Heart left ventricle (tissue), 16 donors: Measurements from ENCODE around the gene UPK1A. TPM values are rescaled to one million over a fixed set of nuclear protein-coding genes. Genes with fewer than 3 reads are reported as not detected.

ENCODE experiments used
- ATAC-seq, 4 donors: fragments of 200-7000 bp; cut with Tn5 transposase; one replicate each; pipeline ENCODE4 v1.9.1; 2020 to 2022; ENCODE audit warnings: moderate library complexity in 4 of 4, mild to moderate bottlenecking in 3 of 4, moderate number of reproducible peaks in 1 of 4
- DNase-seq, 5 donors: peaks; one replicate each; pipeline ENCODE4 v3.0.0-alpha.2; 2020
- H3K27ac ChIP-seq, 12 donors: fragments of 200-600 bp; sonication (generic) in 4 of 12; one replicate each; pipeline versions ENCODE4 v1.5.0 to v1.8.0; 2016 to 2022; ENCODE audit warnings: mild to moderate bottlenecking in 2 of 12
- H3K27me3 ChIP-seq, 9 donors: fragments of 200-600 bp; sonication (generic) in 2 of 9; one replicate each; pipeline versions ENCODE4 v1.5.1 to v1.8.0; 2016 to 2022; ENCODE audit warnings: mild to moderate bottlenecking in 3 of 9
- H3K36me3 ChIP-seq, 9 donors: fragments of 200-600 bp; sonication (generic) in 2 of 9; one replicate each; pipeline versions ENCODE4 v1.5.0 to v1.8.0; 2018 to 2022; ENCODE audit warnings: mild to moderate bottlenecking in 2 of 9
- H3K4me1 ChIP-seq, 12 donors: fragments of 200-600 bp; sonication (generic) in 4 of 12; one replicate each; pipeline versions ENCODE4 v1.5.0 to v1.8.0; 2016 to 2022; ENCODE audit warnings: mild to moderate bottlenecking in 3 of 12
- H3K4me3 ChIP-seq, 12 donors: fragments of 200-600 bp; sonication (generic) in 4 of 12; one replicate each; pipeline versions ENCODE4 v1.5.0 to v1.8.0; 2017 to 2022; ENCODE audit warnings: mild to moderate bottlenecking in 9 of 12, moderate library complexity in 4 of 12
- H3K9me3 ChIP-seq, 12 donors: fragments of 200-600 bp; sonication (generic) in 4 of 12; one replicate each; pipeline versions ENCODE4 v1.5.0 to v1.8.0; 2016 to 2022; ENCODE audit warnings: mild to moderate bottlenecking in 1 of 12
- POLR2A ChIP-seq, 2 donors: fragments of 450-650 bp; IDR thresholded peaks; one replicate each; pipeline ENCODE4 v1.6.1; 2017; ENCODE audit warnings: antibody characterized with exemption in 2 of 2, mild to moderate bottlenecking in 2 of 2, moderate library complexity in 2 of 2
- WGBS, 4 donors: extraction: QIAGEN DNeasy Blood & Tissue Kit in 2 of 4; methylation state at CpG; one replicate each; pipeline versions ENCODE4 v1.1.5 to v1.1.7; 2013 to 2018; 5-methylcytosine and 5-hydroxymethylcytosine counted together
- intact Hi-C, 10 donors: fragments of 100-400 bp; cut with DNase I; formaldehyde crosslinking; loops; one replicate each; pipeline versions ENCODE4 v1.11.1 to v1.14.2; 2022
- polyA plus RNA-seq, 2 donors: library from polyadenylated mRNA; stranded (reverse); fragments of 200-250 nt; gene quantifications; one replicate each; pipeline ENCODE4 v1.2.3, GENCODE V29; 2013
- total RNA-seq, 9 donors: library from RNA; depleted of rRNA in 2 of 9; stranded (reverse); fragments of >200 nt in 2 of 9; fragmentation: NEBNext Ultra II Directional in 3 of 9; extraction: Animal tissue kit (Norgen Biotek cat#: 25700) in 3 of 9; gene quantifications; one replicate each; pipeline versions ENCODE4 v1.1.0 to v1.2.4, GENCODE V29; 2016 to 2023
- TF ChIP-seq, protein P1 (sequence below), 12 donors: fragments of 200-600 bp; sonication (generic) in 4 of 12; IDR thresholded peaks; one replicate each; pipeline versions ENCODE4 v1.5.0 to v1.8.0; 2018 to 2022; ENCODE audit warnings: antibody characterized with exemption in 12 of 12, mild to moderate bottlenecking in 5 of 12
- donor health status: ischemic (EF 13 %, LVEDD 7.1; RV severe dilation, severe dysfunction).
- donor health status: healthy with polysubstance abuse.
- donor health status: DM: no; HTN: yes; CAD: no.
- donor health status: DM: no; HTN: no; CAD: no.
- donor health status: ischemic (EF 25% LVEDD 6.9; RV normal size, moderate dysfunction).
- donor health status: ischemic (EF 25% LVEDD 5.7; RV mildly dilated, moderate dysfunction).
- donor health status: healthy.
- donor health status: DM: yes; HTN: yes; CAD: no.
- donor health status: ischemic (EF 35%, LVEDD 5.7; RV mildly dilated, moderate dysfunction).
- donor health status: nonischemic (EF 11% LVEDD 7.7; RV severe dilation, severe dysfunction).
- donor health status: DM: yes; HTN: yes; CAD: no.
- donor health status: PGD.
- donor health status: ischemic (EF 29% LVEDD 5.4; RV normal size, mild dysfunction).
- donor health status: nonischemic (EF 23%, LVEDD 6.1; RV moderate dilation, normal function).

The UPK1A gene
- total and polyA plus RNA-seq, 11 donors: not detected

DNA sequence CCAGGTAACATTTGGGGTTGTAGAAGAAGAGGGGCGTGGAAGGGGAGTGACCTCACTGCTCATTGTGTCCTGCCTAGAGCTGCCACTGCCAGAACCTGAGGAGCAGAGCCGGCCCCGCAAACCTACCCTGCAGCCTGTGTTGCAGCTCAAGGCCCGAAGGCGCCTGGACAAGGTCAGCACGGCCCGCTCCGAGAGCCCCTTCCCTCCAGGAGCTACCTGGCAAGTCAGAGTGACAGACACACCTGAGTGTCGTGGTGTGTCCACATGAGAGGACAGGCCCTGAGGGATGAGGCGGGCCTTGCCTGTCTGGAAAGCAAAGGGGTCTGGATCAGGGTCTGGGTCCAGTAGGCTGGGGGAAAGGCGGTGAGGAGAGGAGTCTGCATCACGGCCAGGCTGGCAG, 58.2 kb downstream of the UPK1A start:
- DNase-seq (no peak), ATAC-seq (no peak)
- peaks cover 0 to 11% (median under 1%) of the 10 kb centered on the region in 12 donors for H3K4me1 ChIP-seq
- H3K27me3 ChIP-seq: no peaks in the 10 kb centered on the region
- H3K4me3 ChIP-seq: no peak overlapping the region
- 96 to 97% (median 96%) methylated on average over 12 of the region's 12 CpGs for WGBS, 4 donors
- no peak for TF ChIP-seq POLR2A (IDR thresholded peaks at IDR 0.05)
- TF ChIP-seq, protein P1, sequence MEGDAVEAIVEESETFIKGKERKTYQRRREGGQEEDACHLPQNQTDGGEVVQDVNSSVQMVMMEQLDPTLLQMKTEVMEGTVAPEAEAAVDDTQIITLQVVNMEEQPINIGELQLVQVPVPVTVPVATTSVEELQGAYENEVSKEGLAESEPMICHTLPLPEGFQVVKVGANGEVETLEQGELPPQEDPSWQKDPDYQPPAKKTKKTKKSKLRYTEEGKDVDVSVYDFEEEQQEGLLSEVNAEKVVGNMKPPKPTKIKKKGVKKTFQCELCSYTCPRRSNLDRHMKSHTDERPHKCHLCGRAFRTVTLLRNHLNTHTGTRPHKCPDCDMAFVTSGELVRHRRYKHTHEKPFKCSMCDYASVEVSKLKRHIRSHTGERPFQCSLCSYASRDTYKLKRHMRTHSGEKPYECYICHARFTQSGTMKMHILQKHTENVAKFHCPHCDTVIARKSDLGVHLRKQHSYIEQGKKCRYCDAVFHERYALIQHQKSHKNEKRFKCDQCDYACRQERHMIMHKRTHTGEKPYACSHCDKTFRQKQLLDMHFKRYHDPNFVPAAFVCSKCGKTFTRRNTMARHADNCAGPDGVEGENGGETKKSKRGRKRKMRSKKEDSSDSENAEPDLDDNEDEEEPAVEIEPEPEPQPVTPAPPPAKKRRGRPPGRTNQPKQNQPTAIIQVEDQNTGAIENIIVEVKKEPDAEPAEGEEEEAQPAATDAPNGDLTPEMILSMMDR (IDR thresholded peaks at IDR 0.05): no peak
- intact Hi-C loops: no loop called here
- H3K9me3 ChIP-seq: no peaks in the 10 kb centered on the region
- no peak overlapping the region for H3K27ac ChIP-seq
- peaks cover 13 to 98% (median 89%) of the 10 kb centered on the region in 9 donors for H3K36me3 ChIP-seq

DNA sequence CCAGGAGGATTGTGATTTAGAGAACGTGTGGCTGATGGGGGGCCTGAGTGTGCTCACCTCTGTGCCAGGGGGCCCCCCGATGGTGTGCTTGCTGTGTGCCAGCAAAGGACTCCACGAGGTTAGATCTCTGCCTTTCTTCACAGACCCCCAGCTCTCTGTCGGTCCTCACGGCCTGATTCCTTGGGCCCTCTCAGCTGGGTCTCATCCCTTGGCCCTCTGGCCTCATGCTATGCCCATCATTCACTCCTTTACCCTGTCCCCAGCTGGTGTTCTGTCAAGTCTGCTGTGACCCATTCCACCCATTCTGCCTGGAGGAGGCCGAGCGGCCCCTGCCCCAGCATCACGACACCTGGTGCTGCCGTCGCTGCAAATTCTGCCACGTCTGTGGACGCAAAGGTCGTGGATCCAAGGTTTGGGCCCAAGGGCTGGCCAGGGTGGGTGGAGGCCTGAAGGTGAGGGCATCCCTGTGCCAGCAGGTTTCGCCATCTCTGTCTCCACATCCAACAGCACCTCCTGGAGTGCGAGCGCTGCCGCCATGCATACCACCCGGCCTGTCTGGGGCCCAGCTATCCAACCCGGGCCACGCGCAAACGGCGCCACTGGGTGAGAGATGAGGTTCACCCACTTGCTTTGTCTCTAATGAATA, 59.0 kb downstream of the UPK1A start:
- DNase-seq (no peak), ATAC-seq (no peak)
- Histone ChIP-seq H3K9me3 (no peaks in the 10 kb centered on the region), H3K27ac (no peak overlapping the region), H3K36me3 (peaks cover 13 to 98% (median 91%) of the 10 kb centered on the region in 9 donors), H3K27me3 (no peaks in the 10 kb centered on the region), H3K4me1 (peaks cover 0 to 4% (median 0%) of the 10 kb centered on the region in 12 donors), H3K4me3 (no peak overlapping the region)
- intact Hi-C loops: no loop called here
- TF ChIP-seq, protein P1 (IDR thresholded peaks at IDR 0.05): no peak
- no peak for TF ChIP-seq POLR2A (IDR thresholded peaks at IDR 0.05)
- 94 to 96% (median 95%) methylated on average over 22 to 23 of the region's 23 CpGs for WGBS, 4 donors

DNA sequence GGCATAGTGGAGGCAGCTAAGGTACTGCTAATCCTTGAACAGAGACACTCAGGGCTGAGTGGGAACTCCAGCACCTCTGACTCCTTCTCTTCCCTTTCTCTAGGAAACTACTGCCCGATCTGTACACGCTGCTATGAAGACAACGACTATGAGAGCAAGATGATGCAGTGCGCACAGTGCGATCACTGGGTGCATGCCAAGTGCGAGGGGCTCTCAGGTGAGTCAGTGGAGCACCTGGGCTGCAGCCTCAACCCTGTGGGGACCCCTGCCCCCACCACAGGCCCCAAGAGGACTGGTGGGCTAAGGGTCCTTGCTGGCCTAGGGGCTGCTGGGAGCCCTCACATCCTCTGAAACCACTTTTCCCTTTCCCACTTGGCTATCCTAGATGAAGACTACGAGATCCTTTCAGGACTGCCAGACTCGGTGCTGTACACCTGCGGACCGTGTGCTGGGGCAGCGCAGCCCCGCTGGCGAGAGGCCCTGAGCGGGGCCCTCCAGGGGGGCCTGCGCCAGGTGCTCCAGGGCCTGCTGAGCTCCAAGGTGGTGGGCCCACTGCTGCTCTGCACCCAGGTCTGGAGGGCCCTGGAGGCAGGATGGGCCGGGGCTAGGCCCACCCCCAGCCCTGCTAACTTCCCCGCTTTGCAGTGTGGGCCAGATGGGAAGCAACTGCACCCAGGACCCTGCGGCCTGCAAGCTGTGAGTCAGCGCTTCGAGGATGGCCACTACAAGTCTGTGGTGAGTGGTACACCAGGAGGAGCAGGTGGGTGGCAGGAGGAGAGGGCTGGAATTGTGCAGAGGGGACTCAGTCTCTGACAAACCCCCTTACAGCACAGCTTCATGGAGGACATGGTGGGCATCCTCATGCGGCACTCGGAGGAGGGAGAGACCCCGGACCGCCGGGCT, 61.0 kb downstream of the UPK1A start:
- H3K4me3 ChIP-seq: no peak overlapping the region
- 93 to 96% (median 96%) methylated on average over 20 to 25 of the region's 25 CpGs for WGBS, 4 donors
- no peaks in the 10 kb centered on the region for H3K4me1 ChIP-seq
- no peak for ATAC-seq
- TF ChIP-seq, protein P1 (IDR thresholded peaks at IDR 0.05): no peak
- no peak for TF ChIP-seq POLR2A (IDR thresholded peaks at IDR 0.05)
- H3K9me3 ChIP-seq: no peaks in the 10 kb centered on the region
- H3K36me3 ChIP-seq: peaks cover 13 to 100% (median 100%) of the 10 kb centered on the region in 9 donors
- no peak overlapping the region for H3K27ac ChIP-seq
- H3K27me3 ChIP-seq: no peaks in the 10 kb centered on the region
- no peak for DNase-seq
- intact Hi-C loops: no loop called here

Other genes with a start within 250 kb of the UPK1A start
- 1 to 10 TPM in 2 of 9 donors, under 1 TPM in 6, not detected in 1; 0.12 to 3.4 (median 0.40) TPM for gene FFAR2, start 218.3 kb upstream of the UPK1A start, total RNA-seq
- gene FFAR2, start 218.3 kb upstream of the UPK1A start, polyA plus RNA-seq: under 1 TPM in 1 of 2 donors, not detected in 1; 0.15 TPM
- gene KRTDAP, start 176.1 kb upstream of the UPK1A start, total RNA-seq: not detected
- not detected for gene KRTDAP, start 176.1 kb upstream of the UPK1A start, polyA plus RNA-seq
- 10 to 100 TPM in 7 of 9 donors, 1 to 10 TPM in 2; 7.8 to 26.9 (median 12.1) TPM for gene DMKN, start 152.9 kb upstream of the UPK1A start, total RNA-seq
- gene DMKN, start 152.9 kb upstream of the UPK1A start, polyA plus RNA-seq: 10 to 100 TPM; 18.2 to 38.8 TPM
- gene SBSN, start 138.2 kb upstream of the UPK1A start, total RNA-seq: not detected
- gene SBSN, start 138.2 kb upstream of the UPK1A start, polyA plus RNA-seq: not detected
- gene GAPDHS, start 133.1 kb upstream of the UPK1A start, total RNA-seq: not detected
- gene GAPDHS, start 133.1 kb upstream of the UPK1A start, polyA plus RNA-seq: not detected
- 100 to 1,000 TPM in 3 of 9 donors, 10 to 100 TPM in 6; 68.9 to 121 (median 81.6) TPM for gene TMEM147, start 120.9 kb upstream of the UPK1A start, total RNA-seq
- gene TMEM147, start 120.9 kb upstream of the UPK1A start, polyA plus RNA-seq: 100 to 1,000 TPM; 103 to 191 TPM
- gene ATP4A, start 102.9 kb upstream of the UPK1A start, total RNA-seq: not detected
- not detected for gene ATP4A, start 102.9 kb upstream of the UPK1A start, polyA plus RNA-seq
- gene PMIS2, start 80.3 kb upstream of the UPK1A start, total RNA-seq: not detected
- gene PMIS2, start 80.3 kb upstream of the UPK1A start, polyA plus RNA-seq: not detected
- 1 to 10 TPM; 1.9 to 9.0 (median 3.9) TPM for gene HAUS5, start 53.8 kb upstream of the UPK1A start, total RNA-seq
- 1 to 10 TPM; 3.8 to 4.9 TPM for gene HAUS5, start 53.8 kb upstream of the UPK1A start, polyA plus RNA-seq
- 10 to 100 TPM; 47.4 to 70.0 (median 57.5) TPM for gene RBM42, start 37.5 kb upstream of the UPK1A start, total RNA-seq
- gene RBM42, start 37.5 kb upstream of the UPK1A start, polyA plus RNA-seq: 10 to 100 TPM; 63.1 to 89.2 TPM
- gene ETV2, start 24.8 kb upstream of the UPK1A start, total RNA-seq: 1 to 10 TPM in 1 of 9 donors, under 1 TPM in 6, not detected in 2; 0.23 to 1.6 (median 0.62) TPM
- gene ETV2, start 24.8 kb upstream of the UPK1A start, polyA plus RNA-seq: 1 to 10 TPM in 1 of 2 donors, under 1 TPM in 1; 0.46 to 1.3 TPM
- 1,000 to 10,000 TPM in 8 of 9 donors, 100 to 1,000 TPM in 1; 944 to 3,219 (median 1,334) TPM for gene COX6B1, start 18.2 kb upstream of the UPK1A start, total RNA-seq
- gene COX6B1, start 18.2 kb upstream of the UPK1A start, polyA plus RNA-seq: 1,000 to 10,000 TPM; 1,378 to 4,659 TPM
- under 1 TPM in 1 of 9 donors, not detected in 8; 0.24 TPM for gene ZBTB32, start 38.0 kb downstream of the UPK1A start, total RNA-seq
- gene ZBTB32, start 38.0 kb downstream of the UPK1A start, polyA plus RNA-seq: not detected
- 10 to 100 TPM; 11.3 to 24.5 (median 15.7) TPM for gene KMT2B, start 51.5 kb downstream of the UPK1A start, total RNA-seq
- 10 to 100 TPM; 13.9 to 15.8 TPM for gene KMT2B, start 51.5 kb downstream of the UPK1A start, polyA plus RNA-seq
- 10 to 100 TPM in 1 of 9 donors, 1 to 10 TPM in 7, under 1 TPM in 1; 0.74 to 25.2 (median 3.6) TPM for gene IGFLR1, start 75.9 kb downstream of the UPK1A start, total RNA-seq
- gene IGFLR1, start 75.9 kb downstream of the UPK1A start, polyA plus RNA-seq: 10 to 100 TPM in 1 of 2 donors, 1 to 10 TPM in 1; 3.4 to 10.8 TPM
- gene U2AF1L4, start 78.9 kb downstream of the UPK1A start, total RNA-seq: 10 to 100 TPM; 14.3 to 32.8 (median 20.9) TPM
- gene U2AF1L4, start 78.9 kb downstream of the UPK1A start, polyA plus RNA-seq: 10 to 100 TPM in 1 of 2 donors, 1 to 10 TPM in 1; 7.2 to 27.1 TPM
- gene PSENEN, start 79.1 kb downstream of the UPK1A start, total RNA-seq: 10 to 100 TPM; 25.2 to 69.0 (median 40.9) TPM
- 10 to 100 TPM; 52.6 to 95.1 TPM for gene PSENEN, start 79.1 kb downstream of the UPK1A start, polyA plus RNA-seq
- 10 to 100 TPM in 3 of 9 donors, 1 to 10 TPM in 6; 3.7 to 12.2 (median 7.6) TPM for gene LIN37, start 82.1 kb downstream of the UPK1A start, total RNA-seq
- gene LIN37, start 82.1 kb downstream of the UPK1A start, polyA plus RNA-seq: 10 to 100 TPM; 20.1 to 23.0 TPM
- gene HSPB6, start 90.5 kb downstream of the UPK1A start, total RNA-seq: 1,000 to 10,000 TPM in 1 of 9 donors, 100 to 1,000 TPM in 8; 226 to 1,012 (median 652) TPM
- gene HSPB6, start 90.5 kb downstream of the UPK1A start, polyA plus RNA-seq: 100 to 1,000 TPM; 156 to 457 TPM
- gene PROSER3, start 91.7 kb downstream of the UPK1A start, total RNA-seq: 10 to 100 TPM in 4 of 9 donors, 1 to 10 TPM in 5; 1.9 to 19.7 (median 9.7) TPM
- 10 to 100 TPM in 1 of 2 donors, 1 to 10 TPM in 1; 6.0 to 12.8 TPM for gene PROSER3, start 91.7 kb downstream of the UPK1A start, polyA plus RNA-seq
- 1 to 10 TPM in 8 of 9 donors, under 1 TPM in 1; 0.50 to 7.8 (median 5.7) TPM for gene ARHGAP33, start 109.0 kb downstream of the UPK1A start, total RNA-seq
- 1 to 10 TPM; 3.2 to 3.4 TPM for gene ARHGAP33, start 109.0 kb downstream of the UPK1A start, polyA plus RNA-seq
- not detected for gene PRODH2, start 146.3 kb downstream of the UPK1A start, total RNA-seq
- not detected for gene PRODH2, start 146.3 kb downstream of the UPK1A start, polyA plus RNA-seq
- gene NPHS1, start 186.0 kb downstream of the UPK1A start, total RNA-seq: 1 to 10 TPM in 1 of 9 donors, not detected in 8; 1.0 TPM
- not detected for gene NPHS1, start 186.0 kb downstream of the UPK1A start, polyA plus RNA-seq
- gene KIRREL2, start 190.4 kb downstream of the UPK1A start, total RNA-seq: under 1 TPM in 1 of 9 donors, not detected in 8; 0.77 TPM
- not detected for gene KIRREL2, start 190.4 kb downstream of the UPK1A start, polyA plus RNA-seq
- 10 to 100 TPM in 8 of 9 donors, 1 to 10 TPM in 1; 8.9 to 44.3 (median 25.3) TPM for gene APLP1, start 202.1 kb downstream of the UPK1A start, total RNA-seq
- gene APLP1, start 202.1 kb downstream of the UPK1A start, polyA plus RNA-seq: 10 to 100 TPM in 1 of 2 donors, 1 to 10 TPM in 1; 2.1 to 19.0 TPM
- gene NFKBID, start 234.0 kb downstream of the UPK1A start, total RNA-seq: 10 to 100 TPM in 1 of 9 donors, 1 to 10 TPM in 7, under 1 TPM in 1; 0.79 to 12.3 (median 3.0) TPM
- 1 to 10 TPM; 2.8 to 3.1 TPM for gene NFKBID, start 234.0 kb downstream of the UPK1A start, polyA plus RNA-seq
- gene HCST, start 236.0 kb downstream of the UPK1A start, total RNA-seq: 10 to 100 TPM in 2 of 9 donors, 1 to 10 TPM in 6, not detected in 1; 2.3 to 31.7 (median 4.7) TPM
- 10 to 100 TPM in 1 of 2 donors, 1 to 10 TPM in 1; 3.2 to 10.1 TPM for gene HCST, start 236.0 kb downstream of the UPK1A start, polyA plus RNA-seq
- 100 to 1,000 TPM in 2 of 9 donors, 10 to 100 TPM in 7; 12.6 to 237 (median 19.4) TPM for gene TYROBP, start 241.8 kb downstream of the UPK1A start, total RNA-seq
- gene TYROBP, start 241.8 kb downstream of the UPK1A start, polyA plus RNA-seq: 10 to 100 TPM; 17.1 to 42.7 TPM